NB4 (cell line): ENCODE measurements around the gene TBC1D3B.
"Not testable (repeated sequence)": the region's sequence is repeated elsewhere in the genome, so short reads cannot be mapped to it uniquely, and the experiment has no call there.

Source experiments
- CTCF ChIP-seq: IDR thresholded peaks from one replicate; pipeline ENCODE4 v1.5.1; 2012; ENCODE audit warnings: low read depth, low read length
- POLR2A ChIP-seq: IDR thresholded peaks from 2 replicates; pipeline ENCODE4 v1.6.1; 2011; ENCODE audit warnings: mild to moderate bottlenecking; ENCODE audit not compliant: insufficient read length; ENCODE audit errors: extremely low read depth

GRCh38 chr17:36219556-36219955 lies 43.1 kb upstream of the TBC1D3B start:
- not testable (repeated sequence) for TF ChIP-seq CTCF, POLR2A
